ENCODE results near the gene GDI2. TPM values are rescaled to one million over a fixed set of nuclear protein-coding genes. Genes with fewer than 3 reads are reported as not detected.

Gene GDI2
- total and polyA plus RNA-seq, 2 of the 13 experiments (the other 11 are each of a cell fraction or from before 2014, with no cell fraction given): 153 to 477 TPM

- TF ChIP-seq HIC2 (CRISPR knock-in tag; IDR thresholded peaks at IDR 0.05; ENCODE audit: low read depth) (no peak), ZNF556 (CRISPR knock-in tag; IDR thresholded peaks at IDR 0.05; ENCODE audit: borderline replicate concordance) (no peak), RARA (CRISPR knock-in tag; IDR thresholded peaks at IDR 0.05) (0 out of 2 replicates have a peak, but pooled peaks have one; percentile 35), ZNF3 (CRISPR knock-in tag; IDR thresholded peaks at IDR 0.05) (no peak), KLF6 (CRISPR knock-in tag; IDR thresholded peaks at IDR 0.05) (no peak), BRF2 (CRISPR knock-in tag; IDR thresholded peaks at IDR 0.05) (no peak), AHDC1 (CRISPR knock-in tag; IDR thresholded peaks at IDR 0.05; ENCODE audit: borderline replicate concordance) (no peak), MTF2 (CRISPR knock-in tag; IDR thresholded peaks at IDR 0.05; ENCODE audit: borderline replicate concordance) (no peak), NR2C2 (CRISPR knock-in tag; IDR thresholded peaks at IDR 0.05; ENCODE audit: borderline replicate concordance) (no peak), CHD4 (IDR thresholded peaks at IDR 0.05; ENCODE audit: borderline replicate concordance, low read length) (no peak), ZNF343 (CRISPR knock-in tag; IDR thresholded peaks at IDR 0.05) (no peak), ZNF274 (CRISPR knock-in tag; IDR thresholded peaks at IDR 0.05) (no peak), PAWR (CRISPR knock-in tag; IDR thresholded peaks at IDR 0.05; ENCODE audit: borderline replicate concordance) (no peak), PHF21A (CRISPR knock-in tag; IDR thresholded peaks at IDR 0.05) (peak; percentile 55), TRAFD1 (CRISPR knock-in tag; IDR thresholded peaks at IDR 0.05; ENCODE audit: borderline replicate concordance) (no peak), MXD3 (CRISPR knock-in tag; IDR thresholded peaks at IDR 0.05) (no peak), CEBPG (CRISPR knock-in tag; IDR thresholded peaks at IDR 0.05) (no peak), IRX3 (CRISPR knock-in tag; IDR thresholded peaks at IDR 0.05; ENCODE audit: borderline replicate concordance, low read depth) (no peak), ATF4 (CRISPR knock-in tag; IDR thresholded peaks at IDR 0.05) (no peak)
Observed at GRCh38 chr10:5806745-5807144, 6.5 kb downstream of the GDI2 start (continued).
